Kidney (tissue), 14 donors: ENCODE measurements around the gene PIGC. TPM values are rescaled to one million over a fixed set of nuclear protein-coding genes. Genes with fewer than 3 reads are reported as not detected.
A peak's percentile ranks its signal among the peaks of the same experiment; 100 is the strongest.

ENCODE experiments used
- DNase-seq, 5 donors: peaks; one replicate each; pipeline ENCODE4 v3.0.0-alpha.2; 2013 to 2020
- FAIRE-seq: peaks from 2 replicates; lab custom pipeline; 2012; peaks lifted over from hg19 to GRCh38; lab: Jason Lieb, UNC
- H3K27ac ChIP-seq, 2 donors: one replicate each; pipeline ENCODE4 v1.7.0; 2013; ENCODE audit warnings: low read depth in 2 of 2, low read length in 2 of 2, inconsistent platforms in 1 of 2
- H3K27me3 ChIP-seq: one replicate; pipeline ENCODE4 v1.7.1; 2013; ENCODE audit warnings: low read length, inconsistent platforms; ENCODE audit not compliant: control insufficient read depth, insufficient read depth
- H3K36me3 ChIP-seq, 3 donors: one replicate each; pipeline versions ENCODE4 v1.7.0 to v1.7.1; 2013; ENCODE audit warnings: low read length in 3 of 3, control low read depth in 1 of 3, inconsistent platforms in 1 of 3; ENCODE audit not compliant: insufficient read depth in 3 of 3, control insufficient read depth in 2 of 3
- H3K4me1 ChIP-seq, 3 donors: one replicate each; pipeline versions ENCODE4 v1.7.0 to v1.7.1; 2013; ENCODE audit warnings: low read length in 3 of 3, inconsistent platforms in 1 of 3, low read depth in 1 of 3; ENCODE audit not compliant: control insufficient read depth in 2 of 3, insufficient read depth in 2 of 3
- H3K4me3 ChIP-seq, 3 donors: one replicate each; pipeline versions ENCODE4 v1.7.0 to v1.8.1; 2013; ENCODE audit warnings: low read length in 3 of 3, control low read depth in 1 of 3, inconsistent platforms in 1 of 3
- H3K9ac ChIP-seq, 3 donors: one replicate each; pipeline versions ENCODE4 v1.7.0 to v1.7.1; 2013; ENCODE audit warnings: low read length in 3 of 3, control low read depth in 1 of 3, inconsistent platforms in 1 of 3
- H3K9me3 ChIP-seq, 3 donors: one replicate each; pipeline versions ENCODE4 v1.7.0 to v1.7.1; 2013; ENCODE audit warnings: low read length in 3 of 3, control low read depth in 1 of 3, inconsistent platforms in 1 of 3; ENCODE audit not compliant: control insufficient read depth in 2 of 3, insufficient read depth in 1 of 3
- intact Hi-C: fragments of 100-400 bp; cut with DNase I; formaldehyde crosslinking; loops from one replicate; pipeline ENCODE4 v1.11.1; 2022
- polyA plus RNA-seq: library from polyadenylated mRNA; stranded (reverse); fragments of 350-450 nt; fragmentation: Illumina TruSeq; extraction: RNeasy Lipid Tissue Mini Kit (QIAGEN cat#74804); gene quantifications from one replicate; pipeline ENCODE4 v1.2.3, GENCODE V29; 2014; ENCODE audit warnings: low read depth, low replicate concordance; ENCODE audit not compliant: insufficient read depth
- total RNA-seq: library from RNA; stranded (reverse); fragmentation: NEBNext Ultra II Directional; extraction: Animal tissue kit (Norgen Biotek cat#: 25700); gene quantifications from one replicate; pipeline ENCODE4 v1.2.1, GENCODE V29; 2021
- TF ChIP-seq, protein P1 (sequence below): IDR thresholded peaks from 3 replicates; pipeline ENCODE4 v1.5.1; 2012; ENCODE audit warnings: mild to moderate bottlenecking, moderate library complexity, borderline replicate concordance; ENCODE audit not compliant: insufficient read depth; ENCODE audit errors: extremely low read depth
- donor health status: control.
- donor health status: control.
- donor health status: control.
- donor health status: control.
- donor health status: control.
- donor health status: DM: yes; HTN: yes; CAD: no.
- donor health status: Normal renal cell carcinoma (clear cell type).

Gene PIGC
- total and polyA plus RNA-seq, 2 donors from 2014 or later = 27.6 to 28.6 TPM

GRCh38 chr1:172431204-172431603 is 12.7 kb downstream of the PIGC start:
- H3K27me3 ChIP-seq = no peaks in the 10 kb centered on the region
- TF ChIP-seq, protein P1, sequence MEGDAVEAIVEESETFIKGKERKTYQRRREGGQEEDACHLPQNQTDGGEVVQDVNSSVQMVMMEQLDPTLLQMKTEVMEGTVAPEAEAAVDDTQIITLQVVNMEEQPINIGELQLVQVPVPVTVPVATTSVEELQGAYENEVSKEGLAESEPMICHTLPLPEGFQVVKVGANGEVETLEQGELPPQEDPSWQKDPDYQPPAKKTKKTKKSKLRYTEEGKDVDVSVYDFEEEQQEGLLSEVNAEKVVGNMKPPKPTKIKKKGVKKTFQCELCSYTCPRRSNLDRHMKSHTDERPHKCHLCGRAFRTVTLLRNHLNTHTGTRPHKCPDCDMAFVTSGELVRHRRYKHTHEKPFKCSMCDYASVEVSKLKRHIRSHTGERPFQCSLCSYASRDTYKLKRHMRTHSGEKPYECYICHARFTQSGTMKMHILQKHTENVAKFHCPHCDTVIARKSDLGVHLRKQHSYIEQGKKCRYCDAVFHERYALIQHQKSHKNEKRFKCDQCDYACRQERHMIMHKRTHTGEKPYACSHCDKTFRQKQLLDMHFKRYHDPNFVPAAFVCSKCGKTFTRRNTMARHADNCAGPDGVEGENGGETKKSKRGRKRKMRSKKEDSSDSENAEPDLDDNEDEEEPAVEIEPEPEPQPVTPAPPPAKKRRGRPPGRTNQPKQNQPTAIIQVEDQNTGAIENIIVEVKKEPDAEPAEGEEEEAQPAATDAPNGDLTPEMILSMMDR = no peak
- no peaks in the 10 kb centered on the region for H3K36me3 ChIP-seq
- no peaks in the 10 kb centered on the region for H3K4me1 ChIP-seq
- DNase-seq = no peak
- intact Hi-C loops = no loop called here
- H3K4me3 ChIP-seq = no peak overlapping the region
- no peak overlapping the region for H3K27ac ChIP-seq
- no peak for FAIRE-seq
- H3K9ac ChIP-seq = no peak overlapping the region
- H3K9me3 ChIP-seq = no peaks in the 10 kb centered on the region

DNA sequence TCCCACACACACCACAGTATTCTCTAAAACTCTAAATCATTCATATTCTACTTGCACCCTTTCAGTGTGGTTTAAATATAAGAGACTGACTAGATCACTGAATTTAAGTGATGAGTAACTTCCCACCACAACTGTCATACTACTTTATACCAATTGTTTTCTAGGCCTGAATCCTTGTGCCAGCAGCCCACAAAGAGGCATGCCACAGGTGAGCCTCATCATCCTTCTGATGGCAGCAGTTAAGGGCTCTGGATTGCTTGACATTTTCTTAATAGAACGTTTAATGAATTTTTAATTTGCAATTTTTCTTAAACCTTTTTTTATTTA is 13.8 kb downstream of the PIGC start:
- Histone ChIP-seq H3K9me3 (no peaks in the 10 kb centered on the region), H3K9ac (no peak overlapping the region), H3K4me3 (no peak overlapping the region), H3K27ac (no peak overlapping the region), H3K27me3 (no peaks in the 10 kb centered on the region), H3K36me3 (no peaks in the 10 kb centered on the region), H3K4me1 (no peaks in the 10 kb centered on the region)
- FAIRE-seq = no peak
- DNase-seq = no peak
- TF ChIP-seq, protein P1 = no peak
- intact Hi-C loops = no loop called here

DNA sequence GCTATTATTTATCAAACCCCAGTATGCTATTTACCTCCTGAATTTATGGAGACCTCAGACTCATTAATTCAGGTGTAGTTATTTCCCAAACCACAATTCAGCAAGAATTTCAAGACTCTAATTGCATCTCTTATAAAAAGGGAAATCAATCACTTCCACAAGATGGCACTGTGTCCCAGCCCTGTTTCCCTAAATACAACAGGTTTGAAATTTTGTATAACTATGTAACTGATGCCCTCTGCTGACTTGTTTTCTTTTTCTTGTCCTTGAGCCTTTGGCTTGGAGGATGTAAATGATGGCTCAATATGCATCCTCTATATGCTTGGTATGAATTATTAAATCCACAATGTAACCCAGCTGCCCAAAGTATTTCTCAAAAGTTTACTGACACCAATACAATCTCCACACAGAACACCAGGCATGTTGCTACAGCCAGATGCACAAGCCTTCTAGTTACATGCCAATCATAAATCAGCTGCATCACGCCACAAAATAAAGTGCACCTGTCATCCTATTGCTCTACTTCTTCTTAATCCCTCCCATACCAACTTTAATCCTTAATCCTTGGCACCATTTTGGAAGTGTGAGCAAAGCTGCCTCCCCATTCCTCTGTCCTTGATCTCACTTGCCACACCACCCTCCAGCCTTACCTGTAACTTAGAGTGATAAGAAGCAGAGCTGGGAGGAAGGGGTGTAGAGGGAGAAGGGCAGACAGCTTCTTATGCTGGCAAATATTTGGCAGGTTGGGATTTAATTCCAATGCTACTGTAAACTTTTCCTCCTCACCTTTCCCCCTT is 14.3 kb downstream of the PIGC start:
- intact Hi-C loops = loop anchor here (10.0 kb wide), 1 partner anchor 425 kb away; no protein-coding TSS in a partner anchor
- peak; percentile 54 for FAIRE-seq
- TF ChIP-seq, protein P1 = peak; percentile 63
- Histone ChIP-seq H3K9ac (no peak overlapping the region), H3K4me3 (no peak overlapping the region), H3K36me3 (no peaks in the 10 kb centered on the region), H3K27ac (no peak overlapping the region), H3K4me1 (no peaks in the 10 kb centered on the region), H3K27me3 (no peaks in the 10 kb centered on the region), H3K9me3 (no peaks in the 10 kb centered on the region)
- peak in 2 of 5 donors; percentile 79 to 88 for DNase-seq

GRCh38 chr1:172427191-172427590 is 16.7 kb downstream of the PIGC start:
- no peak overlapping the region for H3K27ac ChIP-seq
- no peak overlapping the region for H3K9ac ChIP-seq
- H3K4me1 ChIP-seq = no peaks in the 10 kb centered on the region
- H3K27me3 ChIP-seq = no peaks in the 10 kb centered on the region
- TF ChIP-seq, protein P1 = no peak
- no peaks in the 10 kb centered on the region for H3K9me3 ChIP-seq
- DNase-seq (no peak), FAIRE-seq (no peak)
- intact Hi-C loops = loop anchor here (10.0 kb wide), 1 partner anchor 422 kb away; no protein-coding TSS in a partner anchor
- H3K4me3 ChIP-seq = no peak overlapping the region
- no peaks in the 10 kb centered on the region for H3K36me3 ChIP-seq
